GM19372 (cell line): Measurements from ENCODE around the gene PARP12.
A peak's percentile ranks its signal among the peaks of the same experiment; 100 is the strongest.

Source experiments
- ATAC-seq: cut with Tn5 transposase; IDR thresholded peaks from one replicate; pipeline ENCODE4 v1.9.1; 2021; ENCODE audit warnings: mild to moderate bottlenecking, low read depth, moderate library complexity; ENCODE audit not compliant: unreplicated experiment

The PARP12 gene

GRCh38 chr7:140060788-140061606, 1.8 kb downstream of the PARP12 start:
- ATAC-seq, result no peak

GRCh38 chr7:140060243-140060630, 2.5 kb downstream of the PARP12 start:
- ATAC-seq, result no peak

- ATAC-seq, result no peak
These were observed 3.2 kb downstream of the PARP12 start for GRCh38 chr7:140059273-140060242.

DNA sequence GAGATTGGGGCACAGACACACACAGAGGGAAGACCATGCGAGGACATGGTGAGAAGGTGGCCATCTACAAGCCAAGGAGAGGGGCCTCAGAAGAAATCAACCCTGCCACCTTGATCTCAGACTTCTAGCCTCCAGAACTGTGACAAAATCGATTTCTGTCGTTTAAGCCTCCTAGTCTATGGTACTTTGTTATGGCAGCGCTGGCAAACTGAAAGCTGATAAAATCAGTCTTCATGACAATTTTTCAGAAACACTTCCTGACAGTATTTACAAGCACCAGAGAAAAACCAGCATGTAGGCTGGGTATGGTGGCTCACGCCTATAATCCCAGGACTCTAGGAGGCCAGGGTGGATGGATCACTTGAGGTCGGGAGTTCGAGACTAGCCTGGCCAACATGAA, 4.2 kb downstream of the PARP12 start:
- ATAC-seq, result no peak

- ATAC-seq, result no peak
These were observed 5.6 kb downstream of the PARP12 start for GRCh38 chr7:140057143-140057535.

DNA sequence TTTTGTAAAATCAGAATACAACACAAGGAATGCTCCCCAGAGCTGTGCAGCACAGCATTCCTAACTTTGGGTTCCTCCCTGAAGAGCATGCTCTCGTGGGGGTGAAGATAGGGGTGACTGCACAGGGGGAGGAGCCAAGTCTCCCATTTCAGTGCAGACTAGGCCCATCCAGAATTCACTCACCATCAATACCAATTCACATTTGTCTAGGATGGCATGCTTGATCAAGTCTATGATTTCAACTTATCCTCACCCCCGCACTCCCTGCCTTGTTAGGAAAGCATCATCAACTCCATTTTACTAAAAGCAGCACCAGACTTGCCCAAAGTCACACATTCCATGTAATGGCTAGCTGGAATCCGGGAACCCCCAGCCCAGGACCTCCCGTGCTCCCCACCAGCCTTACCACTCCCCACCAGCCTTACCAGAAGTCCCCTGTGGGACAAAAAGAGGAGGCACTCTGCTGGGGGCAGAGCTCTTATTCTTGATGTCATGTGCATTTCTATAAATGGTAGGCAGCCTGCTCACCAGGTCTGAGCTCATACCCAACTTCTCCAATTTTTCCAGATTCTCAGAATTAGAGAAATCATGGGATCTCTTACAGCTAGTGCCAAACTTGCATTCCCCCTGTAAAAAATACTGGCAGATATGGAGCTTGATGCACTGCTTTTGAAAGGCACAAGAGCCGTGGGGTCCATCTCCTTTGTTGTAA, 6.2 kb downstream of the PARP12 start:
- no peak for ATAC-seq

- ATAC-seq, result no peak
These were observed 6.9 kb downstream of the PARP12 start for GRCh38 chr7:140055833-140056232.

DNA sequence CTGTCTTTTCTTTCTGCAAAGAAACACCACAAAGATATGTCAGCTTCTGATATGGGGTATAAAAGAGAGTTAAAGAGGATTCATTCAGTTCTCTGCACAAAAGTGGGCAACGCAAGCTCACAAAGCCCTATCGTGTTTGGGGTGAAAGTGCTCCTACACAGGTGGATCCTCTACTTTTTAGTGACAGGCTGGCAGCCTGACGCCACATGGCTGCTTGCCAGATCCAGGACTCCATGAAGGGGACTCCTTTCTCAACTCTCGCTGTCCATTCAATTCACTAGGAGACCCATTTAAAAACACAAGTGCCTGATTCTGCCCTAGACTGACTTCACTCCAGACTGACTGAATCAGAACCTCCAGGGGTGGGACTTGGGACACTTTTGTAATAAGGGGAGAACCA, 8.0 kb downstream of the PARP12 start:
- ATAC-seq, result no peak

GRCh38 chr7:140053812-140054539, 8.8 kb downstream of the PARP12 start:
- peak; percentile 88 for ATAC-seq

DNA sequence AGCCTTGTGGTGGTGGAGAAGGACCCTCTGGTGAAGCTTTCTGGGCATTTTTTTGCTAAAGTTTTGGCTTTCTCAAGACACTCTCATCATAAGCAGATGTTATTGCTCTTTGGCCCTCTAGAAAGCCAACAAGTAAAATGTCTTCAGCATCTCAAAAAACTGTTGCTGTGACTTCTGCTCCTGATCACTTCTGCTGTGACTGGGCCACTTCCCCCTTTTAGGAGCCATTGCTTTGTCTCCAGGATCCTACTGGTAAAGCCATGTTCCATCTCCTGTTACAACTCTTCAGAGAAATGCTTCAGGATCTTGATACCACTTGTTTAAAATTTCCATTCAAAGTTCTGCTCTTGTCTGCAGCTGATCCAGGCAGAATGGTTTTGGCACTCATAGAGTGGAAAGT, 10.9 kb downstream of the PARP12 start:
- ATAC-seq, result no peak

DNA sequence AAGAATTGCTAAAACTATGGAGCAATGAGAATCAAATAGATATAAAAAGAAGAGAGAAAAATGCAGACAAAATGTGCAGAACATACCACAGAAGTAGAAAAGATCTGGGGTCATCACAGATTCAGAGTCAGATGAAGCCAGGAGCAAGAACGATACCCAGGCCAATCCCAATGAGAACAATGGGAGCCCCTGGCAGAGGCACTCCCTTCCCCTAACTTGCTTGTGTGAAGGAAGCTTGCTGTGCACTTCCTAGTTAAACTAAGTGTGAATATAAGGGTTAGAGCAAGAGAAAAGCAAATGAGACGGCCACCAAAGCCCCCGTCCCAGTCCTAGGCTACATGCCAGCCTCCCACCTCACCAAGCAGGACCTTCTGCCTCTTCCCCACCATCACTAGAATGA, 12.7 kb downstream of the PARP12 start:
- no peak for ATAC-seq

DNA sequence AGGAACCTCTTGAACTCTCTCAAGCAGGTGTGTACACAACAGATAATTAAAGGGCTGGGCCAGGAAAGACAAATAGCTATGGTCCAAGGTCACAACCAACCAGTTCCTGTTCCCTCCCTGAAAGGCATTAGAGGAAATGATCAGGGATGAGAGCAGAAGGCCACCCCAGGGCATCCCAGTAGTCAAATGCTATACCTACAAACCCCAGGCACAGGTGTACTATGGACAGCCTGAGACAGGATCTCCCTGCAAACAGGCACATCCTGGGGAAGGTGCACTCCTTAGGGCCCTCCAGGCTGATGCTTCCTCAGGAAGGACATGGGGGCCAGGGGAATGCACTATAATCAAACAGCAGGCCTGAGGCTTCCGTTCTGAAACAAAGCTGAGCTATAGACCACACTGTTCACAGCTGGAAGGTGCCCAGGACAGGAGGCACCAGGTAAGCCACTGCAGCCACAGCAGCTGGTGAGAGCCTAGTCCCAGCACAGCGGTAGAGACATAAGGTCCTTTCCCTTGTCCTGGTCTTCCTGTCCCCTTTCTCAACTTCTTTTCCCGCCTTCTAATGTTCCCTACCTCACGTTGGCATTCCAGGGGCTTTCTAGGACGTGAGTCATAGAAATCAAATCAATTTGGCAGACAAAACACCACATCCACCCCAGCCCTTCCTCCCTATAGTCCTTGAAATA, 13.3 kb downstream of the PARP12 start:
- ATAC-seq, result no peak

DNA sequence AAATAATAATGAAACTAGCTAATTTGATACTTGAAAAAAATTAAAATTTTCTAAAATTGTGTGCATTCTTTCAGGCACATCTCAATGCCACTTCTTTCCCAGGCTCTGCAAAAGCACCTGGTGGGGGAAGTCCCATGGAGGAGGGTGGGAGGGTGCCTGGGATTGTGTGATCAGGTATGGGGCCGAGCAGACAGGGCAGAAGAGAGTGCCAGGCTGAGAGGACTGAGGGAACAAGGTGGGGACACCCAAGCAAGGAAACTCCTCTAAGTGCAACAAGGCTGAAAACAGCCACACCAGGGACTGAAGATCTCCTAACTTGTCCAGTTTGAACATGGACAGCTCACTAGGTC, 13.8 kb downstream of the PARP12 start:
- ATAC-seq, result no peak

DNA sequence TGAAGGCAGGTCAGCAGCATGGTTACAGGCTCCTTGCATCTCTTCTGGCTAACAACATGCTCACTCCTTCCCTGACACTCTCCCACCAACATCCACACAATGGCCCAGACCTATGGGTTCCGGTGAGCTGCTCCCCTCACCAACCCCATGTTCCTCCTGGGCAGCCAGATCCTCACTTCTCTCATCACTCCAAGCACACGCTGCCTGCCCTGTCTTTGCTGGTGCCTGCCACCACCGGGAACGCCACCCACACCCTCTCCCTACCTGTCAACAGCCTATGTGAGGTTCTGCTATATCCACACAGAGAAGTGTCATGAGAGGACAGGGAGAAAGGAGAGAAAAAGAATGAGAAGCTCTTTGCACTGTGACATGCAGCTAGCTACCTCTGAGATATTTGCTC, 14.6 kb downstream of the PARP12 start:
- no peak for ATAC-seq

DNA sequence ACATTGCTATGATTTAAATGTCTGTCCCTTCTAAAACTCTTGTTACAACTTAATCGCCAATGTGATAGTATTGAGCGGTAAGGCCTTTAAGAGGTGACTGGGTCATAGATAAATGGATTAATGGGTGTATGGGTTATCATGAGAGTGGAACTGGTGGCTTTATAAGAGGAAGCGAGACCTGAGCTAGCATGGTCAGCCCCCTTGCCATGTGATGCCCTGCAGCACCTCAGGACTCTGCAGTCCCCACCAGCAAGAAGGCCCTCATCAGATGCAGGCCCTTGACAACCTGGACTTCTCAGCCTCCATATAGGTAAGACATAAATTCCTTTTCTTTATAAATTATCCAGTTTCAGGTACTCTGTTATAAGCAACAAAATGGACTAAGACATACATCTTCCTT, 15.6 kb downstream of the PARP12 start:
- no peak for ATAC-seq

DNA sequence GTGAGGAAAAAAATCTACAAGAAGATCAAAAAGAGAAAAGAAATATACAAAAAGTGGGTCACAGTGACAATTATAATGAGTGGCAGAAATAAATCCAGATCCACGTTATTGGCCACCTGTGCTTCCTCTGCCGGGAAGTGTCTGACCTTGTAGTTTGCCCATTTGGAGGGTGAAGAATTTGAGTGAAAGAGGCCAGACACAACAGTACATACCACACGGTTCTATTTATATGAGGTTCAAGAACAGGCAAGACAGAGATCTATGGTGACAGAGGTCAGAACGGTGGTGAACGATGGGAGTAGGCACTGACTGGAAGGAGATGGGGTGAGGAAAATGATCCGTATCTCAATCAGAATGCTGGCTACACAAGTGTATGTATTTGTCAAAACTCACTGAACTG, 17.1 kb downstream of the PARP12 start:
- no peak for ATAC-seq

- no peak for ATAC-seq
These were observed 18.5 kb downstream of the PARP12 start for GRCh38 chr7:140044251-140044650.

- no peak for ATAC-seq
These were observed 20.4 kb downstream of the PARP12 start for GRCh38 chr7:140042386-140042670.

- ATAC-seq, result no peak
These were observed 20.9 kb downstream of the PARP12 start for GRCh38 chr7:140041659-140042385.
